Measurements from ENCODE around the gene OR51E1.

The OR51E1 gene
- total RNA-seq, result 0 reads per million in 2 donors

- no peak for DNase-seq
Measured at GRCh38 chr11:4643682-4644081, at the start of gene OR51E1. OR51E1 (plus strand) TSS chr11:4643982; CDS start chr11:4652527, 8,545 bp downstream.

- no peak for DNase-seq
Measured at GRCh38 chr11:4605057-4605456, 38.7 kb upstream of the OR51E1 start.

- no peak for DNase-seq
Measured at GRCh38 chr11:4606231-4607015, 37.4 kb upstream of the OR51E1 start.

- DNase-seq, result no peak
Measured at GRCh38 chr11:4607096-4607495, 36.7 kb upstream of the OR51E1 start.

- DNase-seq, result peak; percentile 82 to 97 (median 92)
Measured at GRCh38 chr11:4607781-4608666, 35.8 kb upstream of the OR51E1 start, which contains the start of gene TRIM68. TRIM68 (minus strand) TSS chr11:4608231; CDS start chr11:4605504, 2,727 bp downstream.

- DNase-seq, result peak in 2 of 5 experiments; percentile 15 to 81
Measured at GRCh38 chr11:4610258-4610935, 33.4 kb upstream of the OR51E1 start.

- no peak for DNase-seq
Measured at GRCh38 chr11:4611986-4612385, 31.8 kb upstream of the OR51E1 start.

GRCh38 chr11:4615856-4616444 lies 27.8 kb upstream of the OR51E1 start:
- no peak for DNase-seq

GRCh38 chr11:4619514-4619913 lies 24.3 kb upstream of the OR51E1 start:
- no peak for DNase-seq

GRCh38 chr11:4626207-4627099 lies 17.3 kb upstream of the OR51E1 start:
- DNase-seq, result peak in 1 of 5 experiments; percentile 58

- no peak for DNase-seq
Measured at GRCh38 chr11:4636136-4636535, 7.6 kb upstream of the OR51E1 start.

GRCh38 chr11:4636962-4637661 lies 6.7 kb upstream of the OR51E1 start, which contains the start of gene OR51D1:
OR51D1 (plus strand) TSS chr11:4637477; CDS start chr11:4639791, 2,314 bp downstream.
- peak; percentile 18 to 62 (median 46) for DNase-seq

- no peak for DNase-seq
Measured at GRCh38 chr11:4637662-4638047, 6.1 kb upstream of the OR51E1 start.

GRCh38 chr11:4639931-4640330 lies 3.9 kb upstream of the OR51E1 start:
- DNase-seq, result no peak

GRCh38 chr11:4641501-4641900 lies 2.3 kb upstream of the OR51E1 start:
- no peak for DNase-seq

GRCh38 chr11:4642043-4642442 lies 1.7 kb upstream of the OR51E1 start:
- DNase-seq, result no peak

- no peak for DNase-seq
Measured at GRCh38 chr11:4643076-4643475, 706 bp upstream of the OR51E1 start.

GRCh38 chr11:4644233-4644632 lies 451 bp downstream of the OR51E1 start:
- no peak for DNase-seq

- no peak for DNase-seq
Measured at GRCh38 chr11:4645974-4646373, 2.2 kb downstream of the OR51E1 start.

- DNase-seq, result no peak
Measured at GRCh38 chr11:4647766-4648165, 4.0 kb downstream of the OR51E1 start.
